K562 (cell line): ENCODE results near the gene PTOV1. TPM values are rescaled to one million over a fixed set of nuclear protein-coding genes. Genes with fewer than 3 reads are reported as not detected.

Experiments
- ATAC-seq: fragments of 200-7000 bp; cut with Tn5 transposase; 3 replicates; pipeline ENCODE4 v1.9.1; 2020; ENCODE audit warnings: moderate library complexity
- BruUV-seq: library from RNA; stranded (reverse); fragments of 400-500 nt; replicated peaks from 2 replicates; lab custom pipeline; 2021; lab: Mats Ljungman, UMichigan
- CTCF ChIA-PET: fragments of 300-600 bp; formaldehyde crosslinking; extraction: SDS; loops from one replicate; lab custom pipeline; 2021; ENCODE audit warnings: low intra/inter-chr PET ratio; lab: Yijun Ruan, JAX
- POLR2A ChIA-PET: fragments of 300-600, 350-650 bp; sonication (Branson Sonifier 250); formaldehyde crosslinking; extraction: SDS; loops from one replicate; lab custom pipeline; 2021; ENCODE audit warnings: antibody characterized with exemption, inconsistent platforms; lab: Yijun Ruan, JAX
- DNase-seq, 4 experiments: peaks; one replicate each; pipeline versions ENCODE4 v3.0.0 to v3.0.0-alpha.2; 2011 to 2018; ENCODE audit warnings: low spot score in 3 of 4, mixed read lengths in 3 of 4; ENCODE audit errors: extremely low read depth in 1 of 4
- FAIRE-seq: peaks from 2 replicates; lab custom pipeline; 2011; peaks lifted over from hg19 to GRCh38; lab: Jason Lieb, UNC
- H2AFZ ChIP-seq: 2 replicates; pipeline ENCODE4 v1.6.0; 2011; ENCODE audit warnings: low read depth, low read length, control low read depth, inconsistent platforms
- H3K27ac ChIP-seq: fragments of 200-600 bp; 3 replicates; pipeline ENCODE4 v1.8.0; 2011; ENCODE audit warnings: low read depth, mild to moderate bottlenecking, control low read depth, inconsistent platforms, low read length, moderate library complexity, mixed read lengths; ENCODE audit errors: extremely low read depth
- H3K27me3 ChIP-seq, 2 experiments: fragments of 300-600 bp in 1 of 2; 2 replicates in 1 of 2; 3 replicates in 1 of 2; pipeline versions ENCODE4 v1.6.0 to v1.8.0; 2011; ENCODE audit warnings: inconsistent platforms in 2 of 2, low read length in 2 of 2, mild to moderate bottlenecking in 1 of 2, mixed read lengths in 1 of 2, moderate library complexity in 1 of 2; ENCODE audit not compliant: control insufficient read depth in 2 of 2, insufficient read depth in 2 of 2
- H3K36me3 ChIP-seq: fragments of 300-600 bp; 3 replicates; pipeline ENCODE4 v1.8.0; 2011; ENCODE audit warnings: mild to moderate bottlenecking, low read length, inconsistent platforms; ENCODE audit not compliant: control insufficient read depth, insufficient read depth
- H3K4me1 ChIP-seq, 2 experiments: fragments of 200-600 bp in 1 of 2; replicated peaks in 1 of 2; 2 replicates in 1 of 2; 3 replicates in 1 of 2; pipeline versions ENCODE4 v1.5.1 to v1.8.0; 2011; ENCODE audit warnings: inconsistent platforms in 2 of 2, low read length in 2 of 2, mild to moderate bottlenecking in 1 of 2, mixed read lengths in 1 of 2, moderate library complexity in 1 of 2; ENCODE audit not compliant: control insufficient read depth in 2 of 2, insufficient read depth in 2 of 2
- H3K4me2 ChIP-seq: 2 replicates; pipeline ENCODE4 v1.6.1; 2011; ENCODE audit warnings: low read length, control low read depth, inconsistent platforms, mixed read lengths; ENCODE audit not compliant: insufficient read depth
- H3K4me3 ChIP-seq: fragments of 200-600 bp; sonication (generic), shearing (Covaris generic); 2 replicates; pipeline ENCODE4 v1.5.1; 2016; ENCODE audit warnings: control low read depth, inconsistent platforms
- H3K79me2 ChIP-seq: fragments of 200-600 bp; 3 replicates; pipeline ENCODE4 v1.8.0; 2011; ENCODE audit warnings: low read length, inconsistent platforms; ENCODE audit not compliant: control insufficient read depth, insufficient read depth
- H3K9ac ChIP-seq, 2 experiments: 2 replicates each; pipeline versions ENCODE4 v1.6.0 to v1.6.1; 2011; ENCODE audit warnings: low read depth in 2 of 2, low read length in 2 of 2, control low read depth in 1 of 2, inconsistent platforms in 1 of 2, mild to moderate bottlenecking in 1 of 2, mixed read lengths in 1 of 2; ENCODE audit not compliant: insufficient read depth in 1 of 2
- H3K9me1 ChIP-seq: one replicate; pipeline ENCODE4 v1.6.0; 2011; ENCODE audit warnings: inconsistent platforms, mild to moderate bottlenecking, low read length, moderate library complexity; ENCODE audit not compliant: control insufficient read depth, insufficient read depth
- H3K9me3 ChIP-seq: replicated peaks from 2 replicates; pipeline ENCODE4 v1.5.1; 2011; ENCODE audit warnings: low read depth, low read length, inconsistent platforms; ENCODE audit not compliant: control insufficient read depth, insufficient read depth
- H4K20me1 ChIP-seq: replicated peaks from 2 replicates; pipeline ENCODE4 v1.6.1; 2011; ENCODE audit warnings: low read length, inconsistent platforms, mixed read lengths; ENCODE audit not compliant: control insufficient read depth, insufficient read depth
- EGR1 ChIP-seq: fragments of 450-650 bp; conservative IDR thresholded peaks from 2 replicates; pipeline ENCODE4 v1.6.1; 2017; ENCODE audit warnings: mild to moderate bottlenecking
- HNRNPH1 ChIP-seq: fragments of 200-400 bp; formaldehyde crosslinking; optimal IDR thresholded peaks from 2 replicates; pipeline ENCODE3; 2017; ENCODE audit warnings: low read depth, mild to moderate bottlenecking, low read length, moderate library complexity
- NKRF ChIP-seq: fragments of 450-650 bp; IDR thresholded peaks from 2 replicates; pipeline ENCODE4 v1.6.1; 2016; ENCODE audit warnings: borderline replicate concordance
- ZBTB7A ChIP-seq: IDR thresholded peaks from 2 replicates; pipeline ENCODE4 v1.6.1; 2011; ENCODE audit warnings: low read depth, mild to moderate bottlenecking, low read length, moderate library complexity, borderline replicate concordance; ENCODE audit not compliant: control insufficient read depth
- ZNF398 ChIP-seq: fragments of 250-450 bp; sonication (Bioruptor Pico); IDR thresholded peaks from 2 replicates; pipeline ENCODE4 v1.8.0; 2021; ENCODE audit warnings: moderate library complexity, mild to moderate bottlenecking, inconsistent platforms
- WGBS: fragments of 100-300 bp; shearing (Covaris generic); methylation state at CpG from one replicate; pipeline ENCODE4 v1.1.6; 2016; ENCODE audit warnings: low coverage, mixed read lengths; ENCODE audit not compliant: insufficient coverage; ENCODE audit errors: missing lambda C conversion rate; 5-methylcytosine and 5-hydroxymethylcytosine counted together
- in situ Hi-C: fragments of 300-500 bp; cut with MboI; formaldehyde crosslinking; loops from 4 replicates; pipeline ENCODE4 v1.15.0; 2018; ENCODE audit warnings: inconsistent platforms, mixed read lengths
- intact Hi-C: fragments of 100-400 bp; cut with micrococcal nuclease; formaldehyde crosslinking; loops from 2 replicates; pipeline ENCODE4 v1.14.2; 2022
- polyA plus RNA-seq, 8 experiments: library from polyadenylated mRNA; depleted of rRNA in 4 of 8; stranded (reverse) in 5 of 8; unstranded in 3 of 8; fragments of >200 nt; fragmentation: Nextera tagmentation in 2 of 8; fragmentation: Illumina TruSeq in 1 of 8; extraction: Ambion mirVana in 2 of 8; extraction: Trizol in 1 of 8; gene quantifications; 2 replicates each; pipeline versions ENCODE4 v1.2.1 to v1.2.3, GENCODE V29; 2011 to 2014; ENCODE audit warnings: inconsistent platforms in 1 of 8, missing spikeins in 1 of 8
- total RNA-seq, 7 experiments: library from RNA; depleted of rRNA in 6 of 7; stranded (reverse); fragments of >200 nt in 6 of 7; fragmentation: Illumina TruSeq in 2 of 7; extraction: Trizol in 2 of 7; gene quantifications; 2 replicates each; pipeline versions ENCODE4 v1.2.1 to v1.2.3, GENCODE V29; 2011 to 2021; ENCODE audit warnings: low replicate concordance in 1 of 7
- TF ChIP-seq, protein P1 (sequence below): fragments of 250-450 bp; sonication (Bioruptor Pico); IDR thresholded peaks from 2 replicates; pipeline ENCODE4 v1.8.0; 2022; ENCODE audit warnings: inconsistent platforms

The PTOV1 gene
- total and polyA plus RNA-seq, 9 of the 15 experiments (the other 6 are each of a cell fraction or from before 2014, with no cell fraction given), result 4.9 to 169 (median 43.5) TPM

- Histone ChIP-seq H3K9me1 (peaks cover 11% of the 10 kb centered on the region), H3K79me2 (peaks cover 54% of the 10 kb centered on the region), H3K4me1 (peaks cover 36 to 75% of the 10 kb centered on the region in 2 experiments), H3K4me3 (peak overlapping the region; percentile 87), H3K9ac (peak overlapping the region; percentile 40 to 97; a peak in 2 of 4 replicates), H3K4me2 (peak overlapping the region; percentile 92), H3K36me3 (peaks cover 52% of the 10 kb centered on the region), H2AFZ (no peak overlapping the region), H3K27me3 (no peaks in the 10 kb centered on the region), H3K27ac (no peak overlapping the region; the same call in 2 of the 3 replicates), H4K20me1 (peaks cover 22% of the 10 kb centered on the region), H3K9me3 (0 out of 2 replicates have a peak, but pooled peaks cover 5% of the 10 kb centered on the region)
- ATAC-seq (no peak), FAIRE-seq (peak; percentile 23), DNase-seq (no peak)
- ChIA-PET POLR2A (interaction anchor here (0.6 to 1.7 kb wide), 5 partner anchors 8 to 701 kb away, joined by 3 to 9 read pairs (median 5); no protein-coding TSS in a partner anchor), CTCF (no interaction called here)
- intact Hi-C loops, result no loop called here
- BruUV-seq, result TSS peak; percentile 63
- no peak for TF ChIP-seq NKRF
- TF ChIP-seq EGR1, result peak; percentile 90
- no peak for TF ChIP-seq ZNF398 (CRISPR knock-in tag)
- no peak for TF ChIP-seq ZBTB7A
- no peak for TF ChIP-seq HNRNPH1
- TF ChIP-seq, protein P1, sequence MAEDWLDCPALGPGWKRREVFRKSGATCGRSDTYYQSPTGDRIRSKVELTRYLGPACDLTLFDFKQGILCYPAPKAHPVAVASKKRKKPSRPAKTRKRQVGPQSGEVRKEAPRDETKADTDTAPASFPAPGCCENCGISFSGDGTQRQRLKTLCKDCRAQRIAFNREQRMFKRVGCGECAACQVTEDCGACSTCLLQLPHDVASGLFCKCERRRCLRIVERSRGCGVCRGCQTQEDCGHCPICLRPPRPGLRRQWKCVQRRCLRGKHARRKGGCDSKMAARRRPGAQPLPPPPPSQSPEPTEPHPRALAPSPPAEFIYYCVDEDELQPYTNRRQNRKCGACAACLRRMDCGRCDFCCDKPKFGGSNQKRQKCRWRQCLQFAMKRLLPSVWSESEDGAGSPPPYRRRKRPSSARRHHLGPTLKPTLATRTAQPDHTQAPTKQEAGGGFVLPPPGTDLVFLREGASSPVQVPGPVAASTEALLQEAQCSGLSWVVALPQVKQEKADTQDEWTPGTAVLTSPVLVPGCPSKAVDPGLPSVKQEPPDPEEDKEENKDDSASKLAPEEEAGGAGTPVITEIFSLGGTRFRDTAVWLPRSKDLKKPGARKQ, result 0 out of 2 replicates have a peak, but pooled peaks have one; percentile 34
- WGBS, result 56% methylated on average over 14 of the region's 14 CpGs
- in situ Hi-C loops, result no loop called here
These were observed 1.7 kb downstream of the PTOV1 start for GRCh38 chr19:49852631-49853126.
